ENCODE measurements around the gene SSUH2. TPM values are rescaled to one million over a fixed set of nuclear protein-coding genes. Genes with fewer than 3 reads are reported as not detected.

The SSUH2 gene
- polyA plus RNA-seq, 1 experiment = 0.26 TPM

DNA sequence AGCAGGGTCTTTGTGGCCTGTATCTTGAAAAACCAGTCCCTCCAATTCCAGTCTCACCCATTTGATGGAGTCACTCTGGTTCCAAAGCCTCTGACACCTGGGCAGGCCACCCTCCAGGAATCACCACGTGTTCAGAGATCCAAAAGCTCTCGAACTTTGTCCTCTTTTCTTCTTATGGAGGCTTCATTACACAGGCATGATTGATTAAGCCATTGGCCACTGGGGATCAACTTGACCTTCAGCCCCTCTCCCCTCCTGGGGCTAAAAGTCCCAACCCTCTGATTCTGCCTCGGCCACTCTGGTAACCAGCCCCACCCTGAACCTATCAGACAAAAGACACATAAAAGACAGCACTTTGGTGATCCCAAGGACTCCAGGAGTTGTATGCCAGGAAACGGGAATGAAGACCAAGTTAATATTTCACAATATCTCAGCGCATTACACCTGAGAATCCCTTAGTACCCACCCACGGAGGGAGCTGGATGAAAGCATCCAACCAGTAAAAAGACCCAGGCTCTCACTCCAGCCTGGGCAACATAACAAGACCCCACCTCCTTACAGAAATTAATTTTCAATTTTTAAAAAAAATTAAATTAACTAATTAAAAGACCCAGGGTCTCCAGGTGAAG lies 23.0 kb upstream of the SSUH2 start:
- TF ChIP-seq, protein P1, sequence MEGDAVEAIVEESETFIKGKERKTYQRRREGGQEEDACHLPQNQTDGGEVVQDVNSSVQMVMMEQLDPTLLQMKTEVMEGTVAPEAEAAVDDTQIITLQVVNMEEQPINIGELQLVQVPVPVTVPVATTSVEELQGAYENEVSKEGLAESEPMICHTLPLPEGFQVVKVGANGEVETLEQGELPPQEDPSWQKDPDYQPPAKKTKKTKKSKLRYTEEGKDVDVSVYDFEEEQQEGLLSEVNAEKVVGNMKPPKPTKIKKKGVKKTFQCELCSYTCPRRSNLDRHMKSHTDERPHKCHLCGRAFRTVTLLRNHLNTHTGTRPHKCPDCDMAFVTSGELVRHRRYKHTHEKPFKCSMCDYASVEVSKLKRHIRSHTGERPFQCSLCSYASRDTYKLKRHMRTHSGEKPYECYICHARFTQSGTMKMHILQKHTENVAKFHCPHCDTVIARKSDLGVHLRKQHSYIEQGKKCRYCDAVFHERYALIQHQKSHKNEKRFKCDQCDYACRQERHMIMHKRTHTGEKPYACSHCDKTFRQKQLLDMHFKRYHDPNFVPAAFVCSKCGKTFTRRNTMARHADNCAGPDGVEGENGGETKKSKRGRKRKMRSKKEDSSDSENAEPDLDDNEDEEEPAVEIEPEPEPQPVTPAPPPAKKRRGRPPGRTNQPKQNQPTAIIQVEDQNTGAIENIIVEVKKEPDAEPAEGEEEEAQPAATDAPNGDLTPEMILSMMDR (IDR thresholded peaks at IDR 0.05; ENCODE audit: insufficient read depth, low read depth, low read length) = no peak
- Histone ChIP-seq H3K36me3 (ENCODE audit: control insufficient read depth, insufficient read depth, low read length) (no peaks in the 10 kb centered on the region), H3K4me3 (ENCODE audit: low read depth, low read length) (no peak overlapping the region), H3K27me3 (ENCODE audit: control insufficient read depth, insufficient read depth, low read length) (no peaks in the 10 kb centered on the region)
- DNase-seq (ENCODE audit: low read depth) = no peak
- CTCF ChIA-PET = interaction anchor here (0.7 kb wide), 1 partner anchor 101 kb away, joined by 3 read pairs; no protein-coding TSS in a partner anchor
- POLR2A ChIA-PET = no interaction called here

DNA sequence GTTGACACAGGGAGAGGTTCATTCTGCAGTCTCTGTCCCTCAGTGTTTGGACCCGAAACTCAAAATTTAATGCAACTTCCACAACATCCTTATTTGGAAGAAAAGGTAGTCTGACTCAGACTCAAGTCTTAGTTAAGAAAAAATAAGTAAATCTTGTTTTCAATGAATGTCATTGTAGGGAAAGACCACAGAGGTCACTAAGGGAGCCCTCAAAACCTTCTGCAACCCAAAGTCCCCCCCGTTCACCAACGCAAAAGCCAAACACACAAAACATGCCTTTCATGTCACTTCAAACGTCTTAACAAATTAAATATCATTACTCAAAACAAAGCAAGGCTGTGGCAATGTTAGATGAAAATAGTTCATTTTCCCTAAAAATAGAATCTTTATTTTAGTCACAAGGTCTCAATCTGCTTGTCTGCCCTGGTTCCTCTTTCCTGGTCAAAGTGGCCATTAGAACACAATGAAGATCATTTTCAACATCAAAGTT lies 20.9 kb upstream of the SSUH2 start:
- Histone ChIP-seq H3K27me3 (ENCODE audit: control insufficient read depth, insufficient read depth, low read length) (no peaks in the 10 kb centered on the region), H3K36me3 (ENCODE audit: control insufficient read depth, insufficient read depth, low read length) (no peaks in the 10 kb centered on the region), H3K4me3 (ENCODE audit: low read depth, low read length) (no peak overlapping the region)
- ChIA-PET CTCF (interaction anchor here (4.3 to 4.7 kb wide), 2 partner anchors 100 to 104 kb away, joined by 31 to 32 read pairs; partner anchors contain the start of gene OXTR), POLR2A (no interaction called here)
- DNase-seq (ENCODE audit: low read depth) = no peak
- TF ChIP-seq, protein P1 (IDR thresholded peaks at IDR 0.05; ENCODE audit: insufficient read depth, low read depth, low read length) = no peak

DNA sequence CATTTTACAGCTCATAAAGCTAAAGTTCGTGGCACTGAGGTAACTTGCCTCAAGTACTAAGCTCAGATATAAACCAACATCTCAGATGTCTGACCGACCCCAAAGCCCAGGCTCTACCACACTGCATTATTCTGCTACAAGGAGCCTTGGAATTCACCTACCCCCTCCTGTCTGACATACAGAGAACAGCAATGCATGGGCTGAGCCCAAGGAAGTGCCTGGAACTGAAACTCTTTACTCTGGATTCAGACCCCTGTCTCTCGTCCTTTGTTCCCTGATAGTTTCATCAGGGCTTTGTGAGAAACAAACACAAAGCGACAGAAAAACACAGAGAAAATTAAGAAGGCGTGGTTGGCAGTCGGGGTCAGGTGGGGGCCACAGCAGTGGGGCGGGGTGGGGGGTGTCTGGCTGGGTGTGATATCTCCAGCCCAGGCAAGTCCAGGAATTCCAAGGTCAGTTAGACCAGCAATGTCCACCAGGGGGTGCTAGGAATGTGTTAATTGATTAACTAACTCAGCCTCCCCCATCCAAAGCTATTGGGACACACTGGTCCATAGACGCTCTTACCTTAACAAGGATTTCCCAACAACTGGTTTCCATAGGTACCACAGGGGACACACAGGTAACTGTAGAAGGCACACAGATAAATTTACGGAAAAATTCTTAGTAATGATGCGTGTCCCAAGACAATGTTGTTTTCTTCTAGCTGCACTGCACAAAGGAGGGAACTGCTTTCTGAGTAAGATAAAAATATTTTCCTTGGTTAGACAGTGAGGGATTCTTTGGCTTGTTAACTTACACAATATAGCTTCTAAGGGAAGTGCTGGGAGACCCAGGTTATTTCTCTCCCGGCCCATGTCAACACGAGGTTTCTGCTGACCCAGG lies 18.8 kb upstream of the SSUH2 start:
- no peak overlapping the region for H3K4me3 ChIP-seq (ENCODE audit: low read depth, low read length)
- H3K27me3 ChIP-seq (ENCODE audit: control insufficient read depth, insufficient read depth, low read length) = no peaks in the 10 kb centered on the region
- POLR2A ChIA-PET = no interaction called here
- no peaks in the 10 kb centered on the region for H3K36me3 ChIP-seq (ENCODE audit: control insufficient read depth, insufficient read depth, low read length)
- no peak for DNase-seq (ENCODE audit: low read depth)
- CTCF ChIA-PET = interaction anchor here (0.6 to 4.7 kb wide), 37 partner anchors 9 to 639 kb away, joined by 3 to 32 read pairs (median 4); partner anchors contain the start of genes OXTR and SSUH2
- TF ChIP-seq, protein P1 (IDR thresholded peaks at IDR 0.05; ENCODE audit: insufficient read depth, low read depth, low read length) = peak; percentile 75

DNA sequence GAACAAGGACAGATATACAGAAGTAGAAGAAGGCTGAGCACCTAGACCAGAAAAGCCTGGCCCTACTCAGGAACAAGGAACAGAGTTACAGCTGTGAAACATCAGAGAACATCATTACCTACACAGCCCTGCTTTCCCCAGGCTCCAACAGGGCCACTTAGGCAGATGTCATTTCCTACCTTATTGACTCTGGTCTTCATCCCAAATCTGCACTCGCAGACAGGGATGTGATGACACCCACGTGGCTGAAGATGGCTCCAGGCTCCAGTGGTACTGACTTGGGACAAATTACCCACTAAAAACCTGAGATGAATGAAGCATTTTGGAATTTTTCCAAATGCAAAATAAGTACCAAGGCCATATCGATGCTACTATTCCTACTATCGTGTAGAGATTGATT lies 18.0 kb upstream of the SSUH2 start:
- DNase-seq (ENCODE audit: low read depth) = no peak
- CTCF ChIA-PET = interaction anchor here (0.7 to 4.7 kb wide), 15 partner anchors 9 to 640 kb away, joined by 3 to 32 read pairs (median 5); partner anchors contain the start of gene OXTR
- no peak overlapping the region for H3K4me3 ChIP-seq (ENCODE audit: low read depth, low read length)
- no peaks in the 10 kb centered on the region for H3K36me3 ChIP-seq (ENCODE audit: control insufficient read depth, insufficient read depth, low read length)
- no peaks in the 10 kb centered on the region for H3K27me3 ChIP-seq (ENCODE audit: control insufficient read depth, insufficient read depth, low read length)
- POLR2A ChIA-PET = no interaction called here
- TF ChIP-seq, protein P1 (IDR thresholded peaks at IDR 0.05; ENCODE audit: insufficient read depth, low read depth, low read length) = no peak

Measured in BJ (cell line).